ENCODE results near the gene NMNAT1. TPM values are rescaled to one million over a fixed set of nuclear protein-coding genes. Genes with fewer than 3 reads are reported as not detected.
"Not testable (repeated sequence)": the region's sequence is repeated elsewhere in the genome, so short reads cannot be mapped to it uniquely, and the experiment has no call there.

Gene NMNAT1
- polyA plus RNA-seq, 1 experiment = 9.8 TPM

DNA sequence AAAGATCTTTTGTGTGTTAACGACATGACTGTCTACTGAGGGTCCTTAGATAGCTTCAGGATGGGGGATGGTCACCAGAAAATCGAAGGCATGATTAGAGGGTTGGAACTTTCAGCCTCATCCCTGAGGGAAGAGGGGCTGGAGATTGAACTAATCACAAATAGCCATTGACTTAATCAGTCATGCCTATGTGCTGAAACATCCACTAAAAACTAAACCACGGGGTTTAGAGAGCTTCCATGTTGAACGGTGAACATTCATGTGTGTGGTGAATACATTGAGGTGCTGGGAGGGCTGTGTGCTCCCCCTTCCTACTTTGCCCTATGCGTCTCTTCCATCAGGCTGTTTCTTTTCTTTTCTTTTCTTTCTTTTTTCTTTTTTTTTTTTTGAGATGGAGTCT lies 70.7 kb downstream of the NMNAT1 start:
- ChIA-PET POLR2A (no interaction called here), CTCF (interaction anchor here (1.4 kb wide), 1 partner anchor 415 kb away, joined by 3 read pairs; no protein-coding TSS in a partner anchor)
- H3K27me3 ChIP-seq (ENCODE audit: control insufficient read depth, insufficient read depth, low read length) = no peaks in the 10 kb centered on the region
- H3K4me3 ChIP-seq (ENCODE audit: low read depth, low read length) = no peak overlapping the region
- no peaks in the 10 kb centered on the region for H3K36me3 ChIP-seq (ENCODE audit: control insufficient read depth, insufficient read depth, low read length)
- no peak for DNase-seq (ENCODE audit: low read depth)
- TF ChIP-seq, protein P1, sequence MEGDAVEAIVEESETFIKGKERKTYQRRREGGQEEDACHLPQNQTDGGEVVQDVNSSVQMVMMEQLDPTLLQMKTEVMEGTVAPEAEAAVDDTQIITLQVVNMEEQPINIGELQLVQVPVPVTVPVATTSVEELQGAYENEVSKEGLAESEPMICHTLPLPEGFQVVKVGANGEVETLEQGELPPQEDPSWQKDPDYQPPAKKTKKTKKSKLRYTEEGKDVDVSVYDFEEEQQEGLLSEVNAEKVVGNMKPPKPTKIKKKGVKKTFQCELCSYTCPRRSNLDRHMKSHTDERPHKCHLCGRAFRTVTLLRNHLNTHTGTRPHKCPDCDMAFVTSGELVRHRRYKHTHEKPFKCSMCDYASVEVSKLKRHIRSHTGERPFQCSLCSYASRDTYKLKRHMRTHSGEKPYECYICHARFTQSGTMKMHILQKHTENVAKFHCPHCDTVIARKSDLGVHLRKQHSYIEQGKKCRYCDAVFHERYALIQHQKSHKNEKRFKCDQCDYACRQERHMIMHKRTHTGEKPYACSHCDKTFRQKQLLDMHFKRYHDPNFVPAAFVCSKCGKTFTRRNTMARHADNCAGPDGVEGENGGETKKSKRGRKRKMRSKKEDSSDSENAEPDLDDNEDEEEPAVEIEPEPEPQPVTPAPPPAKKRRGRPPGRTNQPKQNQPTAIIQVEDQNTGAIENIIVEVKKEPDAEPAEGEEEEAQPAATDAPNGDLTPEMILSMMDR (IDR thresholded peaks at IDR 0.05; ENCODE audit: insufficient read depth, low read depth, low read length) = no peak

DNA sequence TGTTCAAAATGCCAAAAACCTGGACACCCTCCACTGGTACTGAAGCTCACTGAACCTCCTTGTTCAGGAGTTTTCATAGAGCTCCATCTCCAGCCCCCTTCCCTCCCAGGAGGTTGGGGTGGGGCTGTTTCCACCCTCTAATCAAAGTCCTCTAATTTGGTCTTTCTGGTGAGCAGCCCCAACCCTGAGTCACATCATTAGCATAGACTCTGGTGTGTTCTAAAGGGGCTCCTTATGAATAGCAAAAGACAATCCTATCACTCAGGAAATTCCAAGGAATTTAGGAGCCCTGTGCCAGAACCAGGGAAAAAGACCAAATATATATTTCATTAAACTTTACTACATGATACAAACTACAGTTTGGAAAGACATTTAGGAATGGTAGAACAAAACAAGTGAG lies 76.3 kb downstream of the NMNAT1 start:
- DNase-seq (ENCODE audit: low read depth) = no peak
- ChIA-PET CTCF (interaction anchor here (0.6 kb wide), 1 partner anchor 82 kb away, joined by 3 read pairs; no protein-coding TSS in a partner anchor), POLR2A (interaction anchor here (0.6 kb wide), 1 partner anchor 195 kb away, joined by 8 read pairs; no protein-coding TSS in a partner anchor)
- H3K27me3 ChIP-seq (ENCODE audit: control insufficient read depth, insufficient read depth, low read length) = no peaks in the 10 kb centered on the region
- H3K36me3 ChIP-seq (ENCODE audit: control insufficient read depth, insufficient read depth, low read length) = no peaks in the 10 kb centered on the region
- TF ChIP-seq, protein P1 (IDR thresholded peaks at IDR 0.05; ENCODE audit: insufficient read depth, low read depth, low read length) = no peak
- H3K4me3 ChIP-seq (ENCODE audit: low read depth, low read length) = no peak overlapping the region

DNA sequence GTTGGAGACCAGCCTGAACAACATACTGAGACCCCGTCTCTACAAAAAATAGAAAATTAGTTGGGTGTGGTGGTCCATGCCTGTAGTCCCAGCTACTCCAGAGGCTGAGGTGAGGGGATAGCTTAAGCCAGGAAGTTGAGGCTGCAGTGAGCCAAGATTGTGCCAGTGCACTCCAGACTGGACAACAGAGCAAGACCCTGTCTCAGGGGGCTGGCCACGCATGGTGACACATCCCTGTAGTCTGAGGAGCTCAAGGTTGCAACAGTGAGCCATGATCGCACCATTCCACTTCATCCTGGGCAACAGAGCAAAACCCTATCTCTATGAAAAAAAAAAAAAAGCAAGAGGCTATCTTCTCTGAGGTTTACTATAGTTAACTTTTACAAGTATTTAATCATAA lies 76.8 kb downstream of the NMNAT1 start:
- Histone ChIP-seq H3K4me3 (ENCODE audit: low read depth, low read length) (no peak overlapping the region), H3K36me3 (ENCODE audit: control insufficient read depth, insufficient read depth, low read length) (no peaks in the 10 kb centered on the region), H3K27me3 (ENCODE audit: control insufficient read depth, insufficient read depth, low read length) (no peaks in the 10 kb centered on the region)
- TF ChIP-seq, protein P1 (IDR thresholded peaks at IDR 0.05; ENCODE audit: insufficient read depth, low read depth, low read length) = no peak
- DNase-seq (ENCODE audit: low read depth) = no peak
- ChIA-PET CTCF (interaction anchor here (0.6 to 1.5 kb wide), 2 partner anchors 14 to 82 kb away, joined by 3 read pairs; no protein-coding TSS in a partner anchor), POLR2A (interaction anchor here (0.6 kb wide), 1 partner anchor 195 kb away, joined by 8 read pairs; no protein-coding TSS in a partner anchor)

DNA sequence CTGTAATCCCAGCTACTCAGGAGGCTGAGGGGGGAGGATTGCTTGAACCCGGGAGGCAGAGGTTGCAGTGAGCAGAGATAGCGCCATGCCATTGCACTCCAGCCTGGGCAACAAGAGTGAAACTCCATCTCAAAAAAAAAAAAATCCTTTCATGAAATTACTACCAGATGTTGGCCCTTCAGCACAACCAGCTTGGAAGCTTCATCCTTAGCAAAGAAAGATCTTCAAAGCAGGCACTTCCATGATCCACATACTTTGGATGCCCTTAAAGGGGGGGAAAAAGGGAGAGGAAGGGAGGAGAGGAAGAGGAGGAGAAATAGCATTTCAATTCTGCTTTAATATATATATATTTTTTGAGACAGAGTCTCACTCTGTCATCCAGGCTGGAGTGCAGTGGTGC lies 77.4 kb downstream of the NMNAT1 start:
- CTCF ChIA-PET = interaction anchor here (0.6 to 1.5 kb wide), 3 partner anchors 13 to 893 kb away, joined by 3 to 5 read pairs (median 3); no protein-coding TSS in a partner anchor
- H3K36me3 ChIP-seq (ENCODE audit: control insufficient read depth, insufficient read depth, low read length); H3K4me3 ChIP-seq (ENCODE audit: low read depth, low read length); H3K27me3 ChIP-seq (ENCODE audit: control insufficient read depth, insufficient read depth, low read length); POLR2A ChIA-PET; DNase-seq (ENCODE audit: low read depth): not testable (repeated sequence)

DNA sequence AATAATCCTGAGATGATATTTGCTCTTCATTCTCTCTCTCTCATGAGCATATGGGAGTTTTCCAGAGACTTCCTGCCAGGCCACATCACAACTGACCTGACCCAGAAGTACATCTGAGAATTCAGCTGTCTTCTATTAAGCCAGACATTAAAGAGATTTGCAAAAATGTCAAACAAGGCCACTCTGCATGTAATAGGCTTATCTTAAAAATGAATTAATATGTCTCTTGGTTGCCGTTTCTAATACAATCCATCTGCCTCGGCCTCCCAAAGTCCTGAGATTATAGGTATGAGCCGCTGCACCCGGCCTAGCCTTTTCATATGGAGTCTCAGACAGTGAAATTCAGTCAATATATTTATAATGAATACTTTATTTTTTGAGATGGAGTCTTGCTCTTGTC lies 78.7 kb downstream of the NMNAT1 start:
- DNase-seq (ENCODE audit: low read depth); CTCF ChIA-PET; H3K36me3 ChIP-seq (ENCODE audit: control insufficient read depth, insufficient read depth, low read length); POLR2A ChIA-PET; H3K27me3 ChIP-seq (ENCODE audit: control insufficient read depth, insufficient read depth, low read length); H3K4me3 ChIP-seq (ENCODE audit: low read depth, low read length): not testable (repeated sequence)

DNA sequence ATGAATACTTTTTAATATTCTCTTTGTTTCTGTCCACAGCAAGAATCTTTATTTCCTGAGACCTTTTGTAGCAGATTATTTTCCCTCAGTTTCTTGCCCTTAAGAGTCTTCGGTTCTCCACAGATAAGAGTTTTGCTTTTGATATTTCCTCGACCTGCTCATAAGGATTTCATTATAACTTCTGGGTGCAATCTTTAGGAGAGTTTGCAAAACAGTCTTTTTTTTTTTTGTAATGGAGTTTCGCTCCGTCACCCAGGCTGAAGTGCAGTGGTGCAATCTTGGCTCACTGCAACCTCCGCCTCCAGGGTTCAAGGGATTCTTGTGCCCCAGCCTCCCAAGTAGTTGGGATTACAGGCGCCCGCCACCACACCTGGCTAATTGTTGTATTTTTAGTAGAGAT lies 79.4 kb downstream of the NMNAT1 start:
- Histone ChIP-seq H3K27me3 (ENCODE audit: control insufficient read depth, insufficient read depth, low read length) (no peaks in the 10 kb centered on the region), H3K4me3 (ENCODE audit: low read depth, low read length) (no peak overlapping the region), H3K36me3 (ENCODE audit: control insufficient read depth, insufficient read depth, low read length) (no peaks in the 10 kb centered on the region)
- TF ChIP-seq, protein P1 (IDR thresholded peaks at IDR 0.05; ENCODE audit: insufficient read depth, low read depth, low read length) = no peak
- ChIA-PET POLR2A (no interaction called here), CTCF (no interaction called here)
- no peak for DNase-seq (ENCODE audit: low read depth)

Data from BJ (cell line).